ENCODE measurements around the gene KRT7.

- no peak for TF ChIP-seq CTCF (IDR thresholded peaks at IDR 0.05; ENCODE audit: low read length)
- no peak for TF ChIP-seq EZH2 (IDR thresholded peaks at IDR 0.05; ENCODE audit: borderline replicate concordance, low read length)
Observed at GRCh38 chr12:52285172-52285745, 52.2 kb downstream of the KRT7 start.

Measured in OCI-LY1 (cell line).